GM12891 (cell line): ENCODE data around the gene SMTN.

ENCODE experiments used
- PAX5 ChIP-seq: IDR thresholded peaks from 2 replicates; pipeline ENCODE4 v1.6.1; 2011; ENCODE audit warnings: low read length, moderate library complexity, mild to moderate bottlenecking; ENCODE audit not compliant: insufficient read depth, severe bottlenecking
- POLR2A ChIP-seq: IDR thresholded peaks from 2 replicates; pipeline ENCODE4 v1.6.1; 2011; ENCODE audit warnings: low read depth, low read length, control low read depth
- TAF1 ChIP-seq: IDR thresholded peaks from 2 replicates; pipeline ENCODE4 v1.6.1; 2011; ENCODE audit warnings: low read depth, low read length, control low read depth

GRCh38 chr22:31136711-31137110, 55.6 kb downstream of the SMTN start:
- TF ChIP-seq POLR2A (no peak), PAX5 (no peak), TAF1 (no peak)
